ENCODE results near the gene SMIM14.
"Not testable (repeated sequence)": the region's sequence is repeated elsewhere in the genome, so short reads cannot be mapped to it uniquely, and the experiment has no call there.

SMIM14 gene

DNA sequence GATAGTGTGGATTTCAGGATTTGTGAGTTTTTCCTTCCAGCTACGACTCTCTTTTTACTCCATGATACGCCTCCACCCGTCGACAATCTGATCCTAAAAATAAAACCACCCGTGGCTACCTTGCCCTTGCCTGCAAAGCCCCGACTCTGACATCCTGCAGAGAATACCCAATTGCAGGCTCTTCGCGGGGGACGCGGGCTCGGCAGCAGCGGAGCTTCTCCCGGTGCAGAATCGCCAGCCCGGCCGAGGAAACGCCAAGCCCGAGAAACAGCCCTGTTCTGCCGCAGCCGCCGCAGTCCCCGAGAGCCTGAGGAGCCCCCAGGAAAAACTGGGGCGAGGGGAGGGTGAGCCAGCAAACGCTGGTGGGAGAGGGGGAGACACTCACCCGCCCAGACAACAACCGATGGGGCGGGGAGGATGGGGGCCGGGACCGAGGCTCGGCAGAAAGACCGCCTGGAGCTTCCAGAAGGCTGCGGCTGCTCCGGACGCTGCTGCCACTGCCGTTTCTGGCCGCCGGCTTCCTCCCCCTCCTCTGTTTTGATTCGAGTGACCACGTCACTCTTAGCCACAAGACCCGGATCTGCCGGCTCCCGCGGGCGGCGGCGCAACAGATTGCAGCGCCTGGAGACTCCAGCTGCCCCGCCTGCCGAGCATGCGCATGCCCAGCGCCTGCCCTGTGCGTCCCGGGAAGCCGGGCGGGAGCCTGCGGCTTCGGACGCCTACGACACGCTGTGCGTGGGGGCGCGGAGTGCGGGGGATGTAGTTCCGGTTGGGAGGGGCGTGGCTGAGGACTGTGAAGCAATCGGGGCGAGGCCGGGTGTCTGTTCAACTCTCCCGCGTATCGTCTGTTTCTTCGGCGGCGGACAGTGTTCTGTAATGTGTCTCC lies at the start of gene SMIM14:
Gene SMIM14, minus strand, starts transcription at position 512 of the 886 bp plus-strand sequence. CDS start 33,720 bp downstream, outside the sequence.
- peak; percentile 99 for DNase-seq

DNA sequence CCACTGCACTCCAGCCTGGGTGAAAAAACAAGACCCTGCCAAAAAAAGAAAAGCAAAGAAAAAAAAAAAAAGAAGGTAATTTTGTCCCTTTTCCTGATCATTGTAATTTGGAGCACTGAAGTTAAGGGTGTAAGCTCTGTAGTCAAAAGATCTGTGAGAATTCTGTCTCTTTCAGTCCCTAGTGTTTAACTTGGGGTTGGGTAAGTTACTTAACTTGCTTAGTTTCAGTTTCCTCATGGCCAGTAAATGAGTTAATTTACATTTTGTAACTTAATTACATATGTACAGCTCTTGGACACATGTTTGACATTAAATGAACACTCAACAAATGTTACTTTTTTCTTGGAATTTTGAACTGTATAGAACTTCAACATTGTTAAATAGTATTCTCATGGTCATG lies 48.3 kb upstream of the SMIM14 start:
- DNase-seq = no peak

DNA sequence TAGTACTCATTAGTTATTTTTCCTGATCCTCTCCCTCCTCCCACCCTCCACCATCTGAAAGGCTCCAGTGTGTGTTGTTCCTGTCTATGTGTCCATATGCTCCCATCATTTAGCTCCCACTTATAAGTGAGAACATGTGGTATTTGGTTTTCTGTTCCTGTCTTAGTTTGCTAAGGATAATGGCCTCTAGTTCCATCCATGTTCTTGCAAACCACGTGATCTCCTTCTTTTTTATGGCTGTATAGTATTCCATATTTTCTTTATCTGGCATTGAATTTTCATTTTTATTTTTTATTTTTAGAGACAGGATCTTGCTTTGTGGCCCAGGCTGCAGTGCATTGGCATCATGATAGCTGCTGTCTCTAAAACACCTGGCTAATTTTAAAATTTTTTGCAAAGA lies 47.3 kb upstream of the SMIM14 start:
- DNase-seq = no peak

DNA sequence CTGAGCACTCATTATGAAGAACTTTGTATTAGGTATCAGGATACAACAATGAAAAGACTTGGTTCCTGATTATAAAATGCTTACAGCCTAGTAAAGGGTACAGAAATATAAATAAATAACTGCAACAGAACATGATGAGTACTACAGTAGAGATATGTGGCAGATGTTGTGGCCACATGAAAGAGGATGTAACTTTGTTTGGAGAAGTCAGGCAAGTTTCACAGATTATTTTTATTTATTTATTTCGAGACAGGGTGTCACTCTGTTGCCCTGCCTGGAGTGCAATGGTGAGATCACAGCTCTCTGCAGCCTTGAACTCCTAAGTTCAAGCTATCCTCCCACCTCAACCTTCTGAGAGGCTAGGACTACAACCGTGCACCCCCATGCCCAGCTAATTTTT lies 43.5 kb upstream of the SMIM14 start:
- DNase-seq = no peak

DNA sequence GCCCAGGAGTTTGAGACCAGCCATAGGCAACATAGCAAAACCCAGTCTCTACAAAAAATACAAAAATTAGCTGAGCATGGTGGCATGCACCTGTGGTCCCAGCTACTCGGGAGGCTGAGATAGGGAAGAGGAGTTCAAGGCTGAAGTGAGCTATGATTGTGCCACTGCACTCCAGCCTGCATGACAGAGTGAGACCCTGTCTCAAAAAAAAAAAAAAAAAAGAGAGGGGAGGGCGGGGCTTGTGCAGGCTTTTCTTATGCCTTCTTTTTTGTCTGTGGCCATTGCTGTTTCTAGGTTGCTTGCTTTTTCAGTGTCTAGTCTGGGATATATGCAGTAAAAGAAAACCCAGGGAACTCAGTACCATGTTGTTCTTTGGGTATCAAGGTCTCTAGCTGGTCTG lies 42.3 kb upstream of the SMIM14 start:
- not testable (repeated sequence) for DNase-seq

DNA sequence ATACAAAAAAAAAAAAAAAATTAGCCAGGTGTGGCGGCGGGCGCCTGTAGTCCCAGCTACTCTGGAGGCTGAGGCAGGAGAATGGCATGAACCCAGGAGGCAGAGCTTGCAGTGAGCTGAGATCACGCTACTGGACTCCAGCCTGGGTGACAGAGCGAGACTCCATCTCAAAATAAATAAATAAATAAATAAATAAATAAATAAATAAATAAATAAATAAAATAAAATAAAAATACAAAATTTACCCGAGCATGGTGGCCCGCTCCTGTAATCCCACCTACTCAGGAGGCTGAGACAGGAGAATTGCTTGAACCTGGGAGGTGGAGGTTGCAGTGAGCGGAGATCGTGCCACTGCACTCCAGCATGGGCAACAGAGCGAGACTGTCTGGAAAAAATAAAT lies 37.0 kb upstream of the SMIM14 start:
- not testable (repeated sequence) for DNase-seq

DNA sequence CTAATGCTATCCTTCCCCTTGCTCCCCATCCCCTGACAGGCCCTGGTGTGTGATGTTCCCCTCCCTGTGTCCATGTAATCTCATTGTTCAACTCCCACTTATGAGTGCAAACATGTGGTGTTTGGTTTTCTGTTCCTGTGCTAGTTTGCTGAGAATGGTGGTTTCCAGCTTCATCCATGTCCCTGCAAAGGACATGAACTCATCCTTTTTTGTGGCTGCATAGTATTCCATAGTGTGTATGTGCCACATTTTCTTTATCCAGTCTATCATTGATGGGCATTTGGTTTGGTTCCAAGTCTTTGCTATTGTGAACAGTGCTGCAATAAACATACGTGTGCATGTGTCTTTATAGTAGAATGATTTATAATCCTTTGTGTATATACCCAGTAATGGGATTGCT lies 31.6 kb upstream of the SMIM14 start:
- not testable (repeated sequence) for DNase-seq

DNA sequence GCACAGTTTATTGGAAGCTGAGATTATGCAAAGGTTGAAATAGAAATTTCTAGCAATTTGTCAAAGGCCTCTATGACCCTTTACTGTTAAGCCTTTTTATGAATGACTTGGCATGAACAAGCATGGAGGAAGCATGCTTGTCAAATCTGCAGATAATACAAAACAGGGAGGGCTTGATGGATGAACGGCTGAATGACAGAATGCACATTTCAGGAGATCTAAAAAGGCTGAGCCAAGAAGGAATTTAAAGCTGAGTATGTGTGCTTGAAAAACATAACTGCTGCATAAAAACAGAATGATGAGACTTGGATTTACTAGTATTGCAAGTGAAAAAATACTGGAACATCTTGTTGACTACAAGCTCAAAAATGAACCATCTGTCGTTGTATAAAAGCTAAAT lies 30.2 kb upstream of the SMIM14 start:
- no peak for DNase-seq

DNA sequence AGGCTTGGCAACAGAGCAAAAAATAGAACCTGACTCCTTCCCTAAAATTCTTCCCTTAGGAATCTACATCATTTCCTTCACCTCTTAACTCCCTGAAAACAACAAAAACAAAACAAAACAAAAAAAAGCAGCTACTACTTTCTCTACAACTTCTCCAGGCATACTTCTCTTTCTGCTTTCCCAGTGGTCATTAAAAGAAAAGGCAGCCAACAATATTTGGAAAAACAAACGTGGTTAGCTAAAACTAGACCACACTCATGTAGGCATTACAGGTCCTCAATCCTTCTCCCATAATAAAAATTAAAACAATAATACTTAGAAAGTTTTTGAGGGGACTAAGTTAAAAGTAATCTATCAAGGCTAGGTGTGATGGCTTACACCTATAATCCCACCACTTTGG lies 29.0 kb upstream of the SMIM14 start:
- no peak for DNase-seq

DNA sequence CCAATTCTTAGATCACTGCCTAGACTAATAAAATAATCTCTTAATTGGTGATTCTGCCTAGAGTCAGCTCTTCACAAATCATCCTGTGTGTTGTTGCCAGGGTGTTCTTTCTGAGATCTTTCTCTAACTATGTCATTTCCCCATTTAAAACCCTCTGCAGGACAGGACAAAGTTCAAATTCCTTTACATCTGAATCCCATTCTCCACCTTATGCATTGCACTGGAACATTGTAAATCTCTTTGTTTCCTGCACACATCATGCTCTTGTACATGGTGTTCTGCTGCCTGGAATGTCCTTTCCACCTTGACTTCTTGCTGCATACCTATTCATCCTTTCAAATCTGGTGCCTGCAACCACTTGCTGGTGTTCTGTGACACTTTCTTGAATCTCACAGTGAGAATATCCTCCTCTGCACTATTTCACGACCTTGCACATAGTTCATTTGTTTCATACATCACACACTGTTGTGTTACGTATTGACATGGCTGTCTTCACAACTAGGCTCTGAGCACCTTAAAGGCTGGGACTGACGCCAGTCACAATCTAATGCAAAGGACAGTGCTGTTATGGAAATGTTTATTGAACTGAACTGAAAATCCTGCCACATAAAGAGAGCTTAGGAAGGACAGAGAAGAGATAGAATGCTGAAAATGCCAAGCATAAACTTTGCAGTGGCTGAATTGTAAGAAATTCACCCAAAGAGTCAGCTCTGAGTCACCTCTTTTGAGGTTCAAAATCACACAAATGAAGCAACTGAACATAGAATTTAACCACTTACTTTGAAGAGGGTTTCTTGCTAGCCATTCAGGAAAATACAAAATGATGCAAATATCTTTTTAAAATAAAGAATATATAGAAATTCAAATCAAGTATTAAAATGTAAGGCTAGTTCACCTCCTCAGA lies 26.4 kb upstream of the SMIM14 start:
- DNase-seq = no peak

DNA sequence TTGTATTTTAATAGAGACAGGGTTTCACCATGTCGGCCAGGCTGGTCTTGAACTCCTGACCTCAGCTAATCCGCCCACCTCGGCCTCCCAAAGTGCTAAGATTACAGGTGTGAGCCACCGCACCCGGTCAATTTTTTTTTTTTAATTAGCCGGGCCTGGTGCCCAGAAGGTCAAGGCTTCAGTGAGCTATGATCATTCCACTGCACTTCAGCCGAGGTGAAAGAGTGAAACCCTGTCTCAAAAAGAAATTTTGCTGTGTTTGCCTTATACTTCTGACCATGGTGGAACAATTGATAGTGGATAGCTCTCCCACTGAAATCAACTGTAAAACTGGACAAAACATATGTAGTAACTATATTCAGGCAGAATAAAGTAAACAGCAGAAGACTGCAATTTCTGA lies 24.0 kb upstream of the SMIM14 start:
- DNase-seq = no peak

DNA sequence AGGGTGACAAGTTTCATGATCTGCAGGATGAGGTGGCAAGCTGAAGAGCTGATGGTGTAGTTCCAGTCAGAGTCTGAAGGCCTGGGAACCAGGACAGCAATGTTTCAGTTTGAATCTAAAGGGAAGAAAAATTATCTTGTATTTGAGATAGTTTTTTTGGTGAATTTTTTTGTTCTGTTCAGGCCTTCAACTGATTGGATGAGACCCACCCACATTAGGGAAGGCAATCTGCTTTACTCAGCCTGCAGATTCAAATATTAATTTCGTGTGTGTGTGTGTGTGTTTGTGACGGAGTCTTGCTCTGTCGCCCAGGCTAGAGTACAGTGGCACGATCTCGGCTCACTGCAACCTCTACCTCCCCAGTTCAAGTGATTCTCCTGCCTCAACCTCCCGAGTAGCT lies 22.1 kb upstream of the SMIM14 start:
- no peak for DNase-seq

DNA sequence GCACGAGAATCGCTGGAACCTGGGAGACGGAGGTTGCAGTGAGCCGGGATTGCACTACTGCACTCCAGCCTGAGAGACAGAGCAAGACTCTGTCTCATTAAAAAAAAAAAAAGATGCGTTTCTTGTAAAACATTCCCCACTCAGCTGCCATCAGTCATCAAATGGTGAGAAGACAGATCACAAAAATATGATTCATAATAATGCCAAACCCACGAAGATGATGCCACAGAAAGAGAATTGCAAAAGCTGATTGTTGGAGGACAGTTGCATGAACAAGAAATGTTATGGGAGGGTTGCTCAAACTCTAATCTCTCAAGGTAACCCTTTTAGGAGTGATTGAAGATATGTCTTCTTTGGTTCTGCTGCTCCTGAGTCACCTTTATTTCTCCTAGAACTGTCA lies 21.4 kb upstream of the SMIM14 start:
- DNase-seq = no peak

DNA sequence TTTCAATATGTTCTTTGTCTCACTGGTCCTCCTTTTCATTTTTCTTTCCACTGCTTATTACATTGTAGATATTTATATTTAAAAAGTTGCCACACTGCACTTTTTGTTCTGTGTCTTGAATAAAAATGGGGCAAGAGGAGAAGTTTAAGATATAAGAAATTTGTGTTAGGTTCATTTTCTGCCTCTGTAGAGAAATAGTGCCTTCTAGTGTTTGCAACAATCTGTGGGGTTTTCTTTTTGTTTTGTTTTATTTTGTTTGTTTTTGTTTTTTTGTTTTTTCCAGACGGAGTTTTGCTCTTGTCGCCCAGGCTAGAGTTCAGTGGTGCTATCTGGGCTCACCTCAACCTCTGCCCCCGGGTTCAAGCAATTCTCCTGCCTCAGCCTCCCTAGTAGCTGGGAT lies 20.1 kb upstream of the SMIM14 start:
- no peak for DNase-seq

DNA sequence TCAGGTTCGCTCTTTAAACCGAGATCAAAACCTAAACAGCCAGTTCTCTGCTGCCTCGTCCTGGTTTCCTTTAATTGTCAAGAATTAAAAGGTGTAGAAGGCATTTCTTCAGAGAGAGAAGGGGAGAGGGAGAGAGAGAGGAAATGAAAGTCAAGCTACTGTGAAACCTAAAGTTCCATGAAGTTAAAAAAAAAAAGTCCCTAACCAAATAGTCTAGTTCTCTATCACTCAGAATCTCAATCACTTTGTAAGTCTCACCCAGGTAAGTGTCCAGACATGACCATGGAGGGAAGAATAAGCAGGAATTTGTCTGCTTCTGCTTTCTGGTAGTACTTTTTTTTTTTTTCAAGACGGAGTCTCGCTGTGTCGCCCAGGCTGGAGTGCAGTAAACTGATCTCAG lies 18.8 kb upstream of the SMIM14 start:
- no peak for DNase-seq

DNA sequence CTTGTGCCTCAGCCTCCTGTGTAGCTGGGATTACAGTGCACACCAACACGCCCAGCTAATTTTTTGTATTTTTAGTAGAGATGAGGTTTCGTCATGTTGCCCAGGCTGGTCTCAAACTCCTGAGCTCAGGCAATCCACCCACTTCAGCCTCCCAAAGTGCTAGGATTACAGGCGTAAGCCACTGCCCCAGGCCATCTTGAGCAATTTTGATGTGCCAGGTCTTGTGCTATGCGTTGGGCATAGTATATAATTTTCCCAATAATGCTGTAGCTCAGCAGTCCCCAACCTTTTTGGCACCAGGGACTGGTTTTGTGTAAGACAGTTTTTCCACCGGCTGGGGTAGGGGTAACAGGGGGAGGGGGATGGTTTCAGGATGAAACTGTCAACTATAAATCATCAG lies 18.0 kb upstream of the SMIM14 start:
- not testable (repeated sequence) for DNase-seq

DNA sequence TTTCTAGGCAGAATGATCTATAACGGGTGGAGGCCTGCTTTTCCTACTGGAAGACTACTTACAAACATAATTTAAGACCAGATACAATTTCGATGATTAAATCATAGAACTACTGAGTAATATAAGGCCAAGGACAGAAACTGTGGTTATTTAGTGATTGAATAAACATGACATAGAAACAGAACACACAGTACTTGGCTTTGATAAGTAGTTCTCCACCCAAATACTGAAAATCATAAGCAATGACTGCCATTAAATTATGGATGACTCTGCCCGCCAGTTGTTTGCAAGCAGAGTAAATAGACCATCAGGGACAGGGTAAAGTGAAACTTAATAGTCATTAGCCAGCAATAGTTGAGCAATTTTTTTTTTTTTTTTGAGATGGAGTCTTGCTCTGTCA lies 17.2 kb upstream of the SMIM14 start:
- DNase-seq = no peak

DNA sequence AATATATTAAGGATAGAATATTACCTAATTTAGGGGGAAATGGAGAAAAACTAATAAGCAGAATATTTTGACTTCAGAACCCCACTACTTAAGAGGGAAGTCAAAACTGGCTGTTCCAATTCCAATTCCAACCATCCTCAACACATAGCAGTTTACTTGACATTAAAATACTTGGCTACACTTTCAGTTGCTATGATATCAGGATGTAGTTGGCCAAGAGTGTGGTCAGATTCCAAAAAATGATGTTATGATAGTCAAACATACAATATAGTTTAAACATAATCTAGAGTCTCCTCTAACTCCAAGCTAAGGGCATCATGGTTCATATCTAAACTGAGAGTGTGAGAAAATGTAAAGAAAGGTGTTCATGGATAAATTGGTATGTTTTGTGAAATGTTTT lies 16.5 kb upstream of the SMIM14 start:
- DNase-seq = no peak

DNA sequence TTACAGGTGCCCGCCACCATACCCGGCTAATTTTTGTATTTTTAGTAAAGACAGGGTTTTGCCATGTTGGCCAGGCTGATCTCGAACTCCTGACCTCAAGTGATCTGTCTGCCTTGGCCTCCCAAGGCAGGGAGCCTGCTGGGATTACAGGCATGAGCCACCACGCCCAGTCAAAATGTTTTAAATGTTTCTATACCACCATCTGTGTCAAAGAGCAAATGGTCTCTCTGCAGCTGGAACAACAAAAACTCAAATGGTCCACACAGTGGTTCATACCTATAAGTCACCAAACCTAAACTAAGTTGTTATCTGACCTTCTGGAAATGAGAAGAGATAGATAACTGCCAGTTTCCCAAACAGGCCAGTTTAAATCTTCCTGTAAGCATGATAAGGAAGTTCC lies 12.9 kb upstream of the SMIM14 start:
- not testable (repeated sequence) for DNase-seq

DNA sequence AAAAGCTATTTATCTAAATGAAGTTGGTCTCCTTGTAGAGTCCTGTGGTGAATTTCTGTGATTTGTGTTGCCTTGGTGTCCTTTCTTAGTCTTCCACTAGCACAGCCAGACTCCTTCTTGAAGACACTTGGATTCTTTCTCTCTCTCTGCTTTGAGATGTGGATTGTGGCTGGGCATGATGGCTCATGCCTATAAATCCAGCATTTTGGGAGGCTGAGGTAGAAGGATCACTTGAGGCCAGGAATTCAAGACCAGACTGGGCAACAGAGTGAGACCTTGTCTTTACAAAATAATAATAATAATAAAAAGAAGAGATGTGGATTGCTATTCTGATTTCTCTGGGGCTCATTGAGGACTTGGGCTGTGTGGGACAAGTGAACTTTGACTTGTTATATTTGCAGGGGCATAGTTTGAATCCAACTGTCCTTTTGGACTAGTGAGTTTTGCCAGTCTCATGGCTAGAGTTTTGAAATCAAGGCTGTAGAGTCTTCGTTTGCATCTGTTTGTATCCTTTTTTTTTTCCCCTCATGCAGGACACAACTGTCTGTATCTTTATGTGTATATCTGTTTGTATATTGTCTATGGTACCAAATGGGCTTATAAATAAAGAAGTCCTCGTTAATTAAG lies 11.1 kb upstream of the SMIM14 start:
- DNase-seq = no peak

DNA sequence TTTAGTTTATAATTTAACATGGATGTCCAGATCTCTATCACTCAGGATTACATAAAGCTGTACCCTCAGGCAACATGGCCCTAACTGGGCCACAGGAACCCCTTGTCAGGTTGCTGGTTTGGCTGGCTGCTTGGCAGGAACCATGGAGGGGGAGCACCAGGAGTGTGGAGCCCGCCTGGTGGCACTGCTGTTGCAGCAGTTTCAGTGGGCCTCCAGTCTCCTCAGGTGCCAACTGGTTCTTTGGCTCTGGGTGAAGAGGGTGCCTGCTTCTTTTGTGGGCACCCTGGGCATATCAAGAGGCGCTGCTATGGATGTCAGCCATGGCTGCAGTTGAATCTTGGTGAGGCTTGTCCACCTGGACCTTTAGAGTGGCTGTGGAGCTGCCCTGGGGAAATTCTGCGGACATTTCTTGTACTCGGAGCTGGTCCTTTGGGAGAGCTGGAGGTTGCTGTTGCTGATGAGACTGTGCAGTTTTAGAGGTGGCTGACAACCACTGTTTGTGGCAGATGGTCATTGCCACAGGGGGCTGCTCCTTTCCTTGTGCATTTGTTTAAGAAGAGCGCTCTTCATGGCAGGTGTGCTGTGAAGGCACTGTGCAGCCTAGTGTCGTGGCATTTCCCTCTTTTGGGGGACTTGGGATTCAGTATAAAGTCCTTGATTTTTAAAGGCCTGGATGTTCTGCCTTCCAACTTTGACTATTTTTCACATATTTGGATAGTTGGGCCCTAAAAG lies 10.3 kb upstream of the SMIM14 start:
- DNase-seq = no peak

DNA sequence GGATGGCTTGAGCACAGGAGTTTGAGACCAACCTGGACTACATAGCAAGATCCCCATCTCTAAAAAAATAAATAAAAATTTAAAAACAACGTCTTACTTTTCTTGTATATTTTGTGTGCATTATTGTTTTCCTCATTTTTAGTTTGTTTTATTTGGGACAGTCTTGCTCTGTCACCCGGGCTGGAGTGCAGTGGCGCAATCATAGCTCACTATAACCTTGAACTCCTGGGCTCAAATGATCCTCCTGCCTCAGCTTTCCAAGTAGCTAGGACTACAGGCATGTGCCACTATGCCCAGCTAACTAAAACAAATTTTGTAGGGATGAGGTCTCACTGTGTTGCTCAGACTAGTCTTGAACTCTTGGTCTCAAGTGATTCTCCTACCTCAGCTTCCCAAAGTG lies 9.5 kb upstream of the SMIM14 start:
- no peak for DNase-seq

Measured in left hindlimb (tissue), 1 donor.